Testis (tissue), 2 donors: ENCODE measurements around the gene ACAA2.

Source experiments
- POLR2A ChIP-seq: fragments of 450-650 bp; IDR thresholded peaks from one replicate; pipeline ENCODE4 v1.6.1; 2017; ENCODE audit warnings: antibody characterized with exemption, mild to moderate bottlenecking, moderate library complexity
- TF ChIP-seq, protein P1 (sequence below), 3 experiments: fragments of 450-650 bp in 2 of 3; fragments of 200-600 bp in 1 of 3; sonication (generic) in 1 of 3; IDR thresholded peaks; one replicate each; pipeline ENCODE4 v1.5.1; 2016 to 2019; ENCODE audit warnings: antibody characterized with exemption in 3 of 3, mild to moderate bottlenecking in 2 of 3, moderate library complexity in 1 of 3

DNA sequence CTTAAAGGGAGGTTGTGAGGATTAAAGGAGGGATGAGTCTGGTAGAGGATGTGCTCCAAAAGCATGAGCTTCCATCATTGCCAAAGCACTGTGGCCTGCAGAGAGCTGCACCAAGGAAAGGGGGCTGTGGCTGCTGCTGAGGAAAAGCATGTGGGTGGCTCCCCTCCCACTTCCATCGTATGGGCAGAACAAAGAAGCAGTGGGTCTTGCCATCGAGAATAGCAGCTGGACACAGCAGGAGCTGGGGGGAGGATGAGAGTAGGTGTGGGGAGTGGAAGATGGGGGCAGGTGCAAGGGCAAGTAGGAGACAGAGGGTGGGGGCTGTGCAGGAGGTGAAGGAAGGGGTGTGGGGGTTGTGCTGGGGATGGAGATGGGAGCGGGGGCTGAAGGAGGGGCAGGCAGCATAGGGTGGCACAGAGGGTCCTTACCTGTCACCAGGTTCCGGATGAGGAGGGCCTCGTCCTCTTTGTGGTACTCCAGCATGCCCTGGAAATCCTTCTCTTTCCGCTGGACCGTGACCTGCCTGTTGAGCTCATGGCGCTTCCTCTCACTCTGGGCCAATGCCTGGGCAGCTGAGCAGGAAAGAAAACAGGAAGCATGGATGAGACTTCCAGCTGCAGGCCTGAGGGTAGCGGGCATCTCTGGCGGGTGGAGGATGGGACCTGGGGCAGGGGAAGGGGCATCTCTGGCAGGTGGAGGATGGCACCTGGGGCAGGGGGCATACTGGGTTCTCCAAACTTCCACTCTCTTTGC is 33.6 kb upstream of the ACAA2 start:
- TF ChIP-seq, protein P1, sequence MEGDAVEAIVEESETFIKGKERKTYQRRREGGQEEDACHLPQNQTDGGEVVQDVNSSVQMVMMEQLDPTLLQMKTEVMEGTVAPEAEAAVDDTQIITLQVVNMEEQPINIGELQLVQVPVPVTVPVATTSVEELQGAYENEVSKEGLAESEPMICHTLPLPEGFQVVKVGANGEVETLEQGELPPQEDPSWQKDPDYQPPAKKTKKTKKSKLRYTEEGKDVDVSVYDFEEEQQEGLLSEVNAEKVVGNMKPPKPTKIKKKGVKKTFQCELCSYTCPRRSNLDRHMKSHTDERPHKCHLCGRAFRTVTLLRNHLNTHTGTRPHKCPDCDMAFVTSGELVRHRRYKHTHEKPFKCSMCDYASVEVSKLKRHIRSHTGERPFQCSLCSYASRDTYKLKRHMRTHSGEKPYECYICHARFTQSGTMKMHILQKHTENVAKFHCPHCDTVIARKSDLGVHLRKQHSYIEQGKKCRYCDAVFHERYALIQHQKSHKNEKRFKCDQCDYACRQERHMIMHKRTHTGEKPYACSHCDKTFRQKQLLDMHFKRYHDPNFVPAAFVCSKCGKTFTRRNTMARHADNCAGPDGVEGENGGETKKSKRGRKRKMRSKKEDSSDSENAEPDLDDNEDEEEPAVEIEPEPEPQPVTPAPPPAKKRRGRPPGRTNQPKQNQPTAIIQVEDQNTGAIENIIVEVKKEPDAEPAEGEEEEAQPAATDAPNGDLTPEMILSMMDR (IDR thresholded peaks at IDR 0.05), result no peak
- no peak for TF ChIP-seq POLR2A
